Embryonic facial prominence (tissue), 1 donor: ENCODE measurements around the gene FOXC2.

Source experiments
- DNase-seq: peaks from one replicate; pipeline ENCODE4 v3.0.0-alpha.2; 2016; ENCODE audit errors: extremely low spot score

Gene FOXC2

GRCh38 chr16:86573646-86574508 lies 7.2 kb downstream of the FOXC2 start:
- DNase-seq: no peak

GRCh38 chr16:86574646-86575045 lies 8.0 kb downstream of the FOXC2 start:
- DNase-seq: no peak

- DNase-seq: no peak
These were observed 8.6 kb downstream of the FOXC2 start for GRCh38 chr16:86575095-86575685.

- no peak for DNase-seq
These were observed 9.3 kb downstream of the FOXC2 start for GRCh38 chr16:86575754-86576557.

GRCh38 chr16:86576591-86577313 lies 10.1 kb downstream of the FOXC2 start:
- DNase-seq: no peak

- DNase-seq: no peak
These were observed 10.8 kb downstream of the FOXC2 start for GRCh38 chr16:86577314-86577971.

GRCh38 chr16:86578061-86578599 lies 11.5 kb downstream of the FOXC2 start, which contains the start of gene FOXL1:
TSS of gene FOXL1 (plus strand) at chr16:86578549. CDS start at chr16:86578724, 175 bp downstream.
- DNase-seq: no peak

GRCh38 chr16:86578611-86579267 lies 12.1 kb downstream of the FOXC2 start:
- DNase-seq: no peak

- no peak for DNase-seq
These were observed 12.8 kb downstream of the FOXC2 start for GRCh38 chr16:86579268-86580062.

- DNase-seq: no peak
These were observed 13.6 kb downstream of the FOXC2 start for GRCh38 chr16:86580063-86580790.

GRCh38 chr16:86580791-86581170 lies 14.2 kb downstream of the FOXC2 start:
- no peak for DNase-seq

GRCh38 chr16:86581458-86581857 lies 14.8 kb downstream of the FOXC2 start:
- DNase-seq: no peak

GRCh38 chr16:86584071-86584685 lies 17.5 kb downstream of the FOXC2 start:
- no peak for DNase-seq

- DNase-seq: no peak
These were observed 18.4 kb downstream of the FOXC2 start for GRCh38 chr16:86584726-86585721.

- DNase-seq: no peak
These were observed 19.4 kb downstream of the FOXC2 start for GRCh38 chr16:86585821-86586611.

- DNase-seq: no peak
These were observed 20.9 kb downstream of the FOXC2 start for GRCh38 chr16:86587487-86587886.
